Choroid plexus epithelial cell (primary cell): ENCODE data around the gene BUD13.

Experiments used
- DNase-seq: peaks from one replicate; pipeline ENCODE4 v3.0.0-alpha.2; 2010; ENCODE audit warnings: low read depth
- H3K4me3 ChIP-seq: 2 replicates; pipeline ENCODE4 v1.5.1; 2011; ENCODE audit warnings: low read depth, mild to moderate bottlenecking, control low read depth, low read length, moderate library complexity
- CTCF ChIP-seq: conservative IDR thresholded peaks from 2 replicates; pipeline ENCODE4 v1.5.1; 2011; ENCODE audit warnings: low read depth, mild to moderate bottlenecking, control low read depth, inconsistent platforms, low read length, moderate library complexity

Gene BUD13

DNA sequence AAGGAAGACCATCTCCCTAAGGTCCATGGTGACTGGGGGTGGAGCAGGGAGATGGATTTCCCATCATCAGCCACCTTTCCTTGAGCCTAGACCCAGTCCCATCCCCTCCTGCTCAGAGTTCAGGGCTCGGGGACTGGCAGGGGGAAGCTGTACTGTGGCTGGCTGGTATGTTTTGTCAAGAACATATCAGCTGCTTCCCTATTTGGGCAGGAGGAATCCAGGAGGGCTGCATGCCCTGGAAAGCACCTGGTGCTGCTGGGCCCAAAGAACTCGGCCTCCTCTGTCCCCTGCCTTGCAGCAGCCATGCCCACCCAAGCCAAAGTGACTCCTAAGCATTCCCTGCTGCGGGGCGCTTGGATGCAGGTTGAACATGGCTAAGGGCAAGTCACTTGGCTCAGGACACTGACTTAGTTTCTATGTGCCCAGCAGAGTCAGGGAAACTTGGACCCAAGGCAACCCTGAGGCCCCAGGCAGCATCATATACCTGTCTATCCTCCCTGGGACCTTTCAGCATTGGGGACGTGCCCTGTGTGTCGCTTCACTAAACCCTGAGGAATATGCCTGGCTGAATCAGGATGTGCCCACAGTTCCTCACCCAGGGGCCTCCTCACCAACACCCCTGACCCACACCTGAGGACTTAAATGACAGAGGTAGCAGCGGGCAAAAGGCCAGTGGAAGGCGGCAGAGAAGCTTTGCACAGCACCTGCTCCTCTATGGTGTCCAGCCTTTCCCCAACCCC, 43.1 kb downstream of the BUD13 start:
- no peak for DNase-seq
- no peak overlapping the region for H3K4me3 ChIP-seq
- no peak for TF ChIP-seq CTCF

- no peak overlapping the region for H3K4me3 ChIP-seq
- no peak for DNase-seq
- TF ChIP-seq CTCF, result no peak
Measured at GRCh38 chr11:116727990-116728389, 44.8 kb downstream of the BUD13 start.

GRCh38 chr11:116725434-116726221, 47.2 kb downstream of the BUD13 start:
- TF ChIP-seq CTCF, result no peak
- H3K4me3 ChIP-seq, result no peak overlapping the region
- DNase-seq, result peak; percentile 56

- no peak overlapping the region for H3K4me3 ChIP-seq
- no peak for DNase-seq
- TF ChIP-seq CTCF, result no peak
Measured at GRCh38 chr11:116724813-116725212, 48.0 kb downstream of the BUD13 start.

- no peak for TF ChIP-seq CTCF
- no peak overlapping the region for H3K4me3 ChIP-seq
- DNase-seq, result no peak
Measured at GRCh38 chr11:116723511-116723910, 49.3 kb downstream of the BUD13 start.

GRCh38 chr11:116721988-116722387, 50.8 kb downstream of the BUD13 start:
- TF ChIP-seq CTCF, result no peak
- no peak overlapping the region for H3K4me3 ChIP-seq
- DNase-seq, result no peak
